Measurements from ENCODE around the gene AP3B1. TPM values are rescaled to one million over a fixed set of nuclear protein-coding genes. Genes with fewer than 3 reads are reported as not detected.

Gene AP3B1
- total RNA-seq, 1 donor from 2014 or later: 105 TPM

- no peak overlapping the region for H3K27ac Mint-ChIP-seq
- H3K4me3 Mint-ChIP-seq: no peak overlapping the region
- H3F3A ChIP-seq (ENCODE audit: low read depth): no peaks in the 10 kb centered on the region
- H3K4me3 ChIP-seq: no peak overlapping the region
- H2AFZ ChIP-seq (replicated peaks): no peak overlapping the region
- H3K79me2 ChIP-seq (ENCODE audit: low read depth): peaks cover 5% of the 10 kb centered on the region
- H3K9ac ChIP-seq: no peak overlapping the region
- H3K36me3 ChIP-seq: no peaks in the 10 kb centered on the region
- H3K9me3 Mint-ChIP-seq: no peaks in the 10 kb centered on the region
- H3K36me3 Mint-ChIP-seq: peaks cover 17% of the 10 kb centered on the region
- H4K20me1 ChIP-seq (ENCODE audit: low read depth): peaks cover 6% of the 10 kb centered on the region
- H3K4me1 Mint-ChIP-seq: no peaks in the 10 kb centered on the region
- H3K27me3 ChIP-seq: no peaks in the 10 kb centered on the region
- no peak overlapping the region for H3K27ac ChIP-seq
- no peak for DNase-seq (ENCODE audit: low spot score)
- no peaks in the 10 kb centered on the region for H3K9me3 ChIP-seq (ENCODE audit: low read depth)
- no peak overlapping the region for H3K4me2 ChIP-seq
- TF ChIP-seq, protein P1, sequence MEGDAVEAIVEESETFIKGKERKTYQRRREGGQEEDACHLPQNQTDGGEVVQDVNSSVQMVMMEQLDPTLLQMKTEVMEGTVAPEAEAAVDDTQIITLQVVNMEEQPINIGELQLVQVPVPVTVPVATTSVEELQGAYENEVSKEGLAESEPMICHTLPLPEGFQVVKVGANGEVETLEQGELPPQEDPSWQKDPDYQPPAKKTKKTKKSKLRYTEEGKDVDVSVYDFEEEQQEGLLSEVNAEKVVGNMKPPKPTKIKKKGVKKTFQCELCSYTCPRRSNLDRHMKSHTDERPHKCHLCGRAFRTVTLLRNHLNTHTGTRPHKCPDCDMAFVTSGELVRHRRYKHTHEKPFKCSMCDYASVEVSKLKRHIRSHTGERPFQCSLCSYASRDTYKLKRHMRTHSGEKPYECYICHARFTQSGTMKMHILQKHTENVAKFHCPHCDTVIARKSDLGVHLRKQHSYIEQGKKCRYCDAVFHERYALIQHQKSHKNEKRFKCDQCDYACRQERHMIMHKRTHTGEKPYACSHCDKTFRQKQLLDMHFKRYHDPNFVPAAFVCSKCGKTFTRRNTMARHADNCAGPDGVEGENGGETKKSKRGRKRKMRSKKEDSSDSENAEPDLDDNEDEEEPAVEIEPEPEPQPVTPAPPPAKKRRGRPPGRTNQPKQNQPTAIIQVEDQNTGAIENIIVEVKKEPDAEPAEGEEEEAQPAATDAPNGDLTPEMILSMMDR (IDR thresholded peaks at IDR 0.05): no peak
- no peak for TF ChIP-seq EZH2 (IDR thresholded peaks at IDR 0.05)
- TF ChIP-seq EZH2phosphoT487 (IDR thresholded peaks at IDR 0.05): no peak
- H3K27me3 Mint-ChIP-seq (ENCODE audit: insufficient read depth, low read depth): no peaks in the 10 kb centered on the region
- no peaks in the 10 kb centered on the region for H3K4me1 ChIP-seq
These were observed 58.5 kb downstream of the AP3B1 start for GRCh38 chr5:78236046-78236445.

- no peak overlapping the region for H2AFZ ChIP-seq (replicated peaks)
- DNase-seq (ENCODE audit: low spot score): no peak
- no peaks in the 10 kb centered on the region for H3K4me1 Mint-ChIP-seq
These were observed 59.2 kb downstream of the AP3B1 start for GRCh38 chr5:78235289-78235688.

DNA sequence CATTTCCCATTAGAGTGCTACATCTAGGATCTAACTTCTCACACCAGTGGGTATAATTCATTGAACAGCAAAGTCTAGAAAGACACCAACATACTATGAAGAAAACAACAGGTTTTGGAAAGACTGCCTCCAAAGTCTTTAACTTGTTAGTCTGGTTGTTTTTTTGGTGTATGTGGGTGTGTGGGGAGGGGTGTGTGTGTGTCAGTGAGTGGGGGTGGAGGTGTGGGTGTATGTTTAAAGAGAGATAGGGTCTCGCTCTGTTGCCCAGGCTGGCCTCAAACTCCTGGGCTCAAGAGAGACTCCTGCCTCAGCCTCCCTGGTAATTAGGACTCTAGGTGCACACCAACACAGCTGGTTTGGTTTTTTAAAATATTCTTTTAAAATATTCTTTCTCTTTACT lies 59.7 kb downstream of the AP3B1 start:
- Mint-ChIP-seq H3K36me3 (peaks cover 8% of the 10 kb centered on the region), H3K27me3 (ENCODE audit: insufficient read depth, low read depth) (no peaks in the 10 kb centered on the region), H3K4me3 (no peak overlapping the region), H3K27ac (no peak overlapping the region), H3K9me3 (no peaks in the 10 kb centered on the region), H3K4me1 (no peaks in the 10 kb centered on the region)
- TF ChIP-seq EZH2 (IDR thresholded peaks at IDR 0.05) (no peak), EZH2phosphoT487 (IDR thresholded peaks at IDR 0.05) (no peak)
- TF ChIP-seq, protein P1 (IDR thresholded peaks at IDR 0.05): no peak
- Histone ChIP-seq H2AFZ (replicated peaks) (no peak overlapping the region), H3K4me3 (no peak overlapping the region), H3K36me3 (peaks cover 2% of the 10 kb centered on the region), H3F3A (ENCODE audit: low read depth) (no peaks in the 10 kb centered on the region), H3K27me3 (no peaks in the 10 kb centered on the region), H3K9ac (no peak overlapping the region), H3K4me1 (no peaks in the 10 kb centered on the region), H3K79me2 (ENCODE audit: low read depth) (peaks cover 14% of the 10 kb centered on the region), H4K20me1 (ENCODE audit: low read depth) (peaks cover 6% of the 10 kb centered on the region), H3K9me3 (ENCODE audit: low read depth) (no peaks in the 10 kb centered on the region), H3K4me2 (no peak overlapping the region), H3K27ac (no peak overlapping the region)
- DNase-seq (ENCODE audit: low spot score): no peak

More at GRCh38 chr5:78235289-78235688, 59.2 kb downstream of the AP3B1 start:
- H3F3A ChIP-seq (ENCODE audit: low read depth): no peaks in the 10 kb centered on the region
- H3K4me3 ChIP-seq: no peak overlapping the region
- Mint-ChIP-seq H3K9me3 (no peaks in the 10 kb centered on the region), H3K27me3 (ENCODE audit: insufficient read depth, low read depth) (no peaks in the 10 kb centered on the region), H3K36me3 (peaks cover 11% of the 10 kb centered on the region), H3K27ac (no peak overlapping the region), H3K4me3 (no peak overlapping the region)
- no peaks in the 10 kb centered on the region for H3K4me1 ChIP-seq
- no peaks in the 10 kb centered on the region for H3K36me3 ChIP-seq
- peaks cover 9% of the 10 kb centered on the region for H3K79me2 ChIP-seq (ENCODE audit: low read depth)
- H3K9ac ChIP-seq: no peak overlapping the region
- H3K4me2 ChIP-seq: no peak overlapping the region
- H4K20me1 ChIP-seq (ENCODE audit: low read depth): peaks cover 6% of the 10 kb centered on the region
- no peaks in the 10 kb centered on the region for H3K9me3 ChIP-seq (ENCODE audit: low read depth)
- no peak overlapping the region for H3K27ac ChIP-seq
- no peaks in the 10 kb centered on the region for H3K27me3 ChIP-seq
- TF ChIP-seq EZH2phosphoT487 (IDR thresholded peaks at IDR 0.05) (no peak), EZH2 (IDR thresholded peaks at IDR 0.05) (no peak)
- TF ChIP-seq, protein P1 (IDR thresholded peaks at IDR 0.05): no peak
